Ovary (tissue), 3 donors: Measurements from ENCODE around the gene TTC39B.

Source experiments
- EP300 ChIP-seq: sonication (generic); formaldehyde crosslinking; IDR thresholded peaks from one replicate; pipeline ENCODE4 v1.6.1; 2017; ENCODE audit warnings: antibody characterized with exemption
- POLR2A ChIP-seq: fragments of 450-650 bp; IDR thresholded peaks from one replicate; pipeline ENCODE4 v1.6.1; 2017; ENCODE audit warnings: antibody characterized with exemption, mild to moderate bottlenecking, moderate library complexity
- TF ChIP-seq, protein P1 (sequence below), 3 donors: fragments of 450-650 bp in 2 of 3; fragments of 200-600 bp in 1 of 3; IDR thresholded peaks; one replicate each; pipeline versions ENCODE4 v1.5.1 to v1.8.0; 2016 to 2022; ENCODE audit warnings: antibody characterized with exemption in 3 of 3, mild to moderate bottlenecking in 1 of 3
- donor health status: DM: no; HTN: no; CAD: no.

DNA sequence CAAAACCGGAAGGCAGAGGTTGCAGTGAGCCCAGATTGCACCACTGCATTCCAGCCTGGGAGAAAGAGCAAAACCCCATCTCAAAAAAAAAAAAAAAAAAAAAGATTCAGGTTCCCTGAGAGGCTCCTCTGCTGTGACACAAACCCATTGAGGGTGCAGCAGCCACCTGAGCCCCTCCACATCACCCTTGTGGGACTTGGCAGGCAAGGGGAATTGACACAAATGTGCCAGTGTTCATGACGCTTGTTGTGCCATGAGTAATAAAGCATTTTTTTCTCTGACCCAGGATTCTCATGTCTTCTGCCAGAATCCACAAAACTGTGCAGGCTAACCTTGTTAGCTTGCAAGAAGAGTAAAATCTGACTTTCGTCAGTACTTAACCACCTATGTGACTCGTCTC is 149.6 kb downstream of the TTC39B start:
- TF ChIP-seq, protein P1, sequence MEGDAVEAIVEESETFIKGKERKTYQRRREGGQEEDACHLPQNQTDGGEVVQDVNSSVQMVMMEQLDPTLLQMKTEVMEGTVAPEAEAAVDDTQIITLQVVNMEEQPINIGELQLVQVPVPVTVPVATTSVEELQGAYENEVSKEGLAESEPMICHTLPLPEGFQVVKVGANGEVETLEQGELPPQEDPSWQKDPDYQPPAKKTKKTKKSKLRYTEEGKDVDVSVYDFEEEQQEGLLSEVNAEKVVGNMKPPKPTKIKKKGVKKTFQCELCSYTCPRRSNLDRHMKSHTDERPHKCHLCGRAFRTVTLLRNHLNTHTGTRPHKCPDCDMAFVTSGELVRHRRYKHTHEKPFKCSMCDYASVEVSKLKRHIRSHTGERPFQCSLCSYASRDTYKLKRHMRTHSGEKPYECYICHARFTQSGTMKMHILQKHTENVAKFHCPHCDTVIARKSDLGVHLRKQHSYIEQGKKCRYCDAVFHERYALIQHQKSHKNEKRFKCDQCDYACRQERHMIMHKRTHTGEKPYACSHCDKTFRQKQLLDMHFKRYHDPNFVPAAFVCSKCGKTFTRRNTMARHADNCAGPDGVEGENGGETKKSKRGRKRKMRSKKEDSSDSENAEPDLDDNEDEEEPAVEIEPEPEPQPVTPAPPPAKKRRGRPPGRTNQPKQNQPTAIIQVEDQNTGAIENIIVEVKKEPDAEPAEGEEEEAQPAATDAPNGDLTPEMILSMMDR (IDR thresholded peaks at IDR 0.05), result no peak
- TF ChIP-seq POLR2A, result no peak
- TF ChIP-seq EP300, result no peak
